GM12878 (cell line): ENCODE results near the gene ZNF710. TPM values are rescaled to one million over a fixed set of nuclear protein-coding genes. Genes with fewer than 3 reads are reported as not detected.

Experiments
- CBX5 ChIP-seq: sonication (generic); IDR thresholded peaks from 2 replicates; pipeline ENCODE4 v1.6.1; 2016; ENCODE audit warnings: low read depth, moderate library complexity, mild to moderate bottlenecking, inconsistent platforms
- DPF2 ChIP-seq: fragments of 450-650 bp; IDR thresholded peaks from 2 replicates; pipeline ENCODE4 v1.6.1; 2017; ENCODE audit warnings: mild to moderate bottlenecking
- KAT2A ChIP-seq: conservative IDR thresholded peaks from 2 replicates; pipeline ENCODE4 v1.6.1; 2011; ENCODE audit warnings: low read depth, low read length; ENCODE audit not compliant: control insufficient read depth
- SKIL ChIP-seq: fragments of 450-650 bp; IDR thresholded peaks from 2 replicates; pipeline ENCODE4 v1.6.1; 2017; ENCODE audit warnings: mild to moderate bottlenecking, low read depth, inconsistent platforms; ENCODE audit not compliant: poor library complexity, severe bottlenecking
- SPI1 ChIP-seq: IDR thresholded peaks from 2 replicates; pipeline ENCODE4 v1.6.1; 2011; ENCODE audit warnings: low read depth, mild to moderate bottlenecking, low read length, moderate library complexity, borderline replicate concordance; ENCODE audit not compliant: insufficient read depth
- ZBTB4 ChIP-seq: fragments of 450-650 bp; formaldehyde crosslinking; IDR thresholded peaks from 2 replicates; pipeline ENCODE4 v1.4.0; 2022; ENCODE audit warnings: mild to moderate bottlenecking, moderate library complexity
- ZBTB40 ChIP-seq: fragments of 450-650 bp; IDR thresholded peaks from 2 replicates; pipeline ENCODE4 v1.6.1; 2016; ENCODE audit warnings: mild to moderate bottlenecking, moderate library complexity, borderline replicate concordance
- polyA plus RNA-seq, 11 experiments: library from polyadenylated mRNA; depleted of rRNA in 4 of 11; unstranded in 6 of 11; stranded (reverse) in 5 of 11; fragments of >200 nt; fragmentation: Nextera tagmentation in 4 of 11; fragmentation: Illumina TruSeq in 1 of 11; extraction: Ambion mirVana in 4 of 11; extraction: Trizol in 1 of 11; gene quantifications; 1 replicate in 1 of 11; 2 replicates in 10 of 11; pipeline versions ENCODE4 v1.2.1 to v1.2.3, GENCODE V29; 2011 to 2016; ENCODE audit warnings: inconsistent platforms in 2 of 11, missing spikeins in 2 of 11, low read depth in 1 of 11
- total RNA-seq, 4 experiments: library from RNA; depleted of rRNA in 3 of 4; stranded (reverse); fragments of >200 nt in 3 of 4; fragmentation: Illumina TruSeq in 1 of 4; extraction: Trizol in 1 of 4; gene quantifications; 2 replicates each; pipeline versions ENCODE4 v1.2.1 to v1.2.3, GENCODE V29; 2013 to 2021

ZNF710 gene
- total and polyA plus RNA-seq, 10 of the 15 experiments (the other 5 are each of a cell fraction or from before 2014, with no cell fraction given) = 1.4 to 43.5 (median 9.8) TPM

- no peak for TF ChIP-seq ZBTB40
- no peak for TF ChIP-seq SKIL
- TF ChIP-seq CBX5 = no peak
- TF ChIP-seq DPF2 = no peak
- TF ChIP-seq SPI1 = no peak
- TF ChIP-seq KAT2A = no peak
- TF ChIP-seq ZBTB4 (CRISPR knock-in tag) = no peak
Measured at GRCh38 chr15:90025489-90026033, 24.4 kb downstream of the ZNF710 start (continued).
